Cardiac fibroblast (primary cell): Measurements from ENCODE around the gene LMBR1L.
"Not testable (repeated sequence)": the region's sequence is repeated elsewhere in the genome, so short reads cannot be mapped to it uniquely, and the experiment has no call there.

Experiments
- DNase-seq, 2 donors: peaks; one replicate each; pipeline versions ENCODE4 v3.0.0 to v3.0.0-alpha.2; 2010; ENCODE audit warnings: low read depth in 2 of 2
- H3K4me3 ChIP-seq, 2 donors: replicated peaks in 1 of 2; 1 replicate in 1 of 2; 2 replicates in 1 of 2; pipeline ENCODE4 v1.5.1; 2011; ENCODE audit warnings: low read depth in 2 of 2, low read length in 2 of 2, mild to moderate bottlenecking in 2 of 2, moderate library complexity in 1 of 2
- TF ChIP-seq, protein P1 (sequence below): IDR thresholded peaks from one replicate; pipeline ENCODE4 v1.5.1; 2011; ENCODE audit warnings: low read depth, mild to moderate bottlenecking, low read length, inconsistent platforms

Gene LMBR1L

DNA sequence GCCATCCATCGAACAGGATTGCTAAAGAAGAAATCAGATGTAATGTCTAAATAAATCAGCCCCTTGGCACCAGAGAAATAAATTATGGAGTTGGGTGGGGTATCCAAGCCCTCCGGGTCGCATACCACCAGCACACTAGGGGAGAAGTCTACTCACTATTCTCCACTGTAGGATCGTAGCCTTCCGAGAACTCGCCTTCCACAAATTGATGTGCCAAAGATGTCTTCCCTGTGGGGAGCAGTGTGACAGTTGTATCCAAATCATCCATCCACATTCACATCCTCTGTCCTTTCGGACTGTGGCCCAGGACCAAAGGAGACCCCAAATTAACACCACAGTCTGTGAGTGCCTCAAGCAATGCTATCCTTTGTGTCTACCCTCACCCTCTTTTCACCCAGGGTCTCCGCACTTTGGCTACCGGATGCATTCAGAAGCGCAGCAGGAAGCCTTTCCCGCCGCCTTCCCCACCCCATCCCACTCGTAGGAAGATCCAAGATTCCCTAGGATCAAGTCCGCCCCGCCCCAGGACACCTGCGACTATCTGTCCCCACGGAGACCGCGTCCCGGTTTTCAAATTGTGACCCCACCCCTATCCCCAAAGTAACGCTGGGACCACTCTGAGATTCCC lies 41.7 kb downstream of the LMBR1L start:
- H3K4me3 ChIP-seq = peak overlapping the region; percentile 76 to 88
- TF ChIP-seq, protein P1, sequence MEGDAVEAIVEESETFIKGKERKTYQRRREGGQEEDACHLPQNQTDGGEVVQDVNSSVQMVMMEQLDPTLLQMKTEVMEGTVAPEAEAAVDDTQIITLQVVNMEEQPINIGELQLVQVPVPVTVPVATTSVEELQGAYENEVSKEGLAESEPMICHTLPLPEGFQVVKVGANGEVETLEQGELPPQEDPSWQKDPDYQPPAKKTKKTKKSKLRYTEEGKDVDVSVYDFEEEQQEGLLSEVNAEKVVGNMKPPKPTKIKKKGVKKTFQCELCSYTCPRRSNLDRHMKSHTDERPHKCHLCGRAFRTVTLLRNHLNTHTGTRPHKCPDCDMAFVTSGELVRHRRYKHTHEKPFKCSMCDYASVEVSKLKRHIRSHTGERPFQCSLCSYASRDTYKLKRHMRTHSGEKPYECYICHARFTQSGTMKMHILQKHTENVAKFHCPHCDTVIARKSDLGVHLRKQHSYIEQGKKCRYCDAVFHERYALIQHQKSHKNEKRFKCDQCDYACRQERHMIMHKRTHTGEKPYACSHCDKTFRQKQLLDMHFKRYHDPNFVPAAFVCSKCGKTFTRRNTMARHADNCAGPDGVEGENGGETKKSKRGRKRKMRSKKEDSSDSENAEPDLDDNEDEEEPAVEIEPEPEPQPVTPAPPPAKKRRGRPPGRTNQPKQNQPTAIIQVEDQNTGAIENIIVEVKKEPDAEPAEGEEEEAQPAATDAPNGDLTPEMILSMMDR = no peak
- DNase-seq = no peak

DNA sequence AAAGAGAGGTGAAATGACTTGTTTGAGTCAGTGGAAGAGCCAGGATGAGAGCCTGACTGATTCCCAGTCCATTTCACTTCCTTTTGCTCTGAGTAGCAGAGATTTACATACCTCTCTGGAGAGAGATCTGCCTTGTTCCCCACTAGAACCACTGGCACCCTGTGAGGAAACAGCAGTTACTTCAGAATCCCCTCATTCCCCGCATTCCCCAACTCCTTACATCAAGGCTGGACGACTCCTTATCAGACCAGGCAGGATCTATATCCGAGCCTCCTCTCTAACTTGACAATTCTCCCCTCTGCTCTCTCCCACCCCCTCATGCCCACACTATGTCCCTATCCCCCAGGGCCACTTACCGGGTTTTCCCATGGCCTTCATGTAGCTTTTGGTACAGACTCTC lies 44.5 kb downstream of the LMBR1L start:
- TF ChIP-seq, protein P1 = no peak
- H3K4me3 ChIP-seq = no peak overlapping the region
- DNase-seq = no peak

DNA sequence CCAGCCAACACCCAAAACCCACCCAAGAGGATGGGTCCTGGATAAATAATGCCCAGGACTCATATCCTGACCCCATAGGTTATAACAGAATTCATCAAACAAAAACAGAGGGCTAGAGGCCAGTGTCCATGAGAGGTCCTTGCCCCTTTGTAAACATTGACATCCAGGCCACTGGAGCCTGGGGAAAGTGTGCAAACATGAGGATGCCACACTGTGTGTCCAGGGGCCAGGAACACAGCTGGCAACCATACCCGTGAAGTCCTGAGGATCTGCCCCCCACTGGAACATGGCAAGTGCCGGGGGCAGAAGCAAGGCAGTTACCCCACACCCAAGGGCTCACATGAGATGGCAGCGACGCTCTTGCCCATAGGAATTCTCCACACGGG lies 45.9 kb downstream of the LMBR1L start:
- TF ChIP-seq, protein P1 = no peak
- DNase-seq = no peak
- no peak overlapping the region for H3K4me3 ChIP-seq

DNA sequence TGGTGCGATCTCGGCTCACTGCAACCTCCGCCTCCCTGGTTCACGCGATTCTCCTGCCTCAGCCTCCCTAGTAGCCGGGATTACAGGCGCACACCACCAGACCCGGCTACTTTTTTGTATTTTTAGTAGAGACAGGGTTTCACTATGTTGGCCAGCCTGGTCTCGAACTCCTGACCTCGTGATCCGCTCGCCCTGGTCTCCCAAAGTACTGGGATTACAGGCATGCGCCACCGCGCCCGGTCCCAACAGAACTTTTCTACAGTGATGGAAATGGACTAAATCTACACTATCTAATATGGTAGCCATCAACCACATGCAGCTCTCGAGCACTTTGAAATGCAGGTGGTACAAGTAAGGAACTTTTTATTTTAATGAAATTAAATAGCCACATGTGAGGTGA lies 48.7 kb downstream of the LMBR1L start:
- not testable (repeated sequence) for DNase-seq, H3K4me3 ChIP-seq

DNA sequence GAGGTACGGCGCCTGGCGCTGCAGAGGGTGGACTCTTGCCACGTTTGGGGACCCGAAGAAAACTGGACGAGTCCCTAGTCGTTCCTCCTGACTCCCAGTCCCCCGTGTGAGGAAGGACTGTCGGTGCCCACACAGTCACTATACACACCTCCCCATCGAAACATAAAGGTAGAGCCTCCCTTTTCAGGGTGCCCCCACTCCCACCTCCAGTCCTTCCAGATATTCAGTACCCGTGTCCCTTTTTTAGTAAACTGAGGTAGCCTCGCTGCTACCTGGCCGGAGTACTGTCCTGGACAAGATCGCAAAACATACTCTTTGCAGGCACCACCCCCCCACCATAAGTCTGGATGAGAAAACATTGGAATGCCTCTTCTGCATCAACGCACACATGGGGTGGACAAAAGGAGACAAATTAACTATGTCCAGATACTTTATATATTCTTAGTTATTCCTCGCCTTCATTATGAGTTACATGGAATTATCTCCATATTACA lies 49.4 kb downstream of the LMBR1L start:
- TF ChIP-seq, protein P1 = no peak
- DNase-seq = no peak
- peak overlapping the region; percentile 87 to 90 for H3K4me3 ChIP-seq

DNA sequence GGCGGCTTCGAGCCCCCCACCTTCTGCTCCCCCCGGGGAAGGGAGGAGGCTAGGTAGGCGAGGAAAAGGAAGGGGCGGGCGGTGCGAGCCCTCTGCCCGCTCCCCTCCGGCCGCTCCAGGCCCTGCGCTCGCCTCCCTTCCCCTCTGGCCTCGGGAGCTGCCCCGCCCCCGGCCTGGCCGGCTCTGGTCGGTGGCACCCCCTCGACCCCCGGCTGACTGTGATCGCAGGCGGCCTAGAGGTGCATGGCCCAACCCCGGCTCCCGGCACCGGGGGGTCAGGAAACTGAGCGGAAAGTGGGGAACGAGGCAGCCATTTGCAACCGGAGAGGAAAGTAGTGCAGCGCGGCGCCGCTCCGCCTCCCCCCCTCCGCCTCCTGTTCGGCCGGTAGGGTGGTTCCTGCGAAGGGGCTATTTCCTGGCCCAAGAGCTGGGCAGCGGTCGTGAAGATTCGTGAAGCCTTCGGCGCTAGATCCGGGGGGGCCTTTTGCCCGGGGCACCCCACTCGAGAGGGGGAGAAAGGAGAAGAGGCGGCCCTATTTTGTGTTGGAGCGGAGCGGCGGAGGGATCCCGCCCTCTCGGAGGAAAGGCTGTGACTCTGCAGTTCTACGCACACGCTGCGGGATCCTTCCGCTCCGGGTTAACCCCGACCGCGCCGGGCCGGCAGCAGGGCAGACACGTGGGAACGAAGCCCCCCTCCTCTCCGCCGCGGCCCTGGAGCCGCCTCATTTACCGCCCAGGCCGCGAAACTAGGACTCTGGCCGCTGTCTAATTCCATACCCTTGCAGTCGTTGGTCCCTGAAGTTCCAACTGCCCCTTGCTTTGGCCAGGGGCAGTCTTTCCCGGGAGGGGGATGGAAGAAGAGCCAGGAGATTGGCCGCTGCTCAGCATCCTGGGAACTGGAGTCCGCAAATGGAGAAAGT lies 50.1 kb downstream of the LMBR1L start, which contains the start of gene KMT2D:
Gene KMT2D (minus strand): TSS at position 558 of the 920 bp plus-strand sequence. CDS start 5,470 bp downstream, outside the sequence.
- TF ChIP-seq, protein P1 = peak; percentile 36
- peak within 1 kb of the TSS; percentile 87 to 90 for H3K4me3 ChIP-seq
- DNase-seq = peak; percentile 97 to 98
